Forelimb muscle (tissue), 1 donor: ENCODE results near the gene GGACT. TPM values are rescaled to one million over a fixed set of nuclear protein-coding genes. Genes with fewer than 3 reads are reported as not detected.
"Not testable (repeated sequence)": the region's sequence is repeated elsewhere in the genome, so short reads cannot be mapped to it uniquely, and the experiment has no call there.

Source experiments
- DNase-seq: peaks from one replicate; pipeline ENCODE4 v3.0.0-alpha.2; 2013; ENCODE audit warnings: low read depth
- polyA plus RNA-seq: library from polyadenylated mRNA; unstranded; fragments of 120-200 nt; gene quantifications from one replicate; pipeline ENCODE4 v1.2.1, GENCODE V29; 2013; ENCODE audit not compliant: insufficient read length

The GGACT gene
- polyA plus RNA-seq, 1 donor: 1.5 TPM

DNA sequence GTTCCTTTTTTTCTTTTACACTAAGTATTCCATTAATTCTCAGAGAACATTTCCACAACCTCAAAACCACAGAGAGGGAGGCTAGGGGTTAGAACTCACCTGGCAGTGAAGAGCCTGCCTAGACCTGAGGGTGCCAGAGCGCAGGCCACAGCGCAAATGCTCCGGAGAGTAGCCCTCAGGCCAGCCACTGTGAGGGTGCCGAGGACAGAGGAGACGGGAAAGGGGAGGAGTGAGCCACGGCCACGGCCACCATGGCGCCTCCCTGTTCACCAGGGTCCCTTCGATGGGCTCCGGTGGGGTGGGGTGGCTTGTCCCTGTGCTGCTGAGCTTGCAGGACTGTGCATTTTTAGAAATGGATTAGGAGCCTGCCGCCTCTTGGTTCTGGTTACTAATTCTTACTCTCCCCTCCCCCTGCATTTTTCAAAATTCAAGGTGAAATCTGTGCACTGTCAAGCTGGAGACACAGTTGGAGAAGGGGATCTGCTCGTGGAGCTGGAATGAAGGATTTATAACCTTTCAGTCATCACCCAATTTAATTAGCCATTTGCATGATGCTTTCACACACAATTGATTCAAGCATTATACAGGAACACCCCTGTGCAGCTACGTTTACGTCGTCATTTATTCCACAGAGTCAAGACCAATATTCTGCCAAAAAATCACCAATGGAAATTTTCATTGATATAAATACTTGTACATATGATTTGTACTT lies 58.8 kb downstream of the GGACT start:
- DNase-seq: no peak

DNA sequence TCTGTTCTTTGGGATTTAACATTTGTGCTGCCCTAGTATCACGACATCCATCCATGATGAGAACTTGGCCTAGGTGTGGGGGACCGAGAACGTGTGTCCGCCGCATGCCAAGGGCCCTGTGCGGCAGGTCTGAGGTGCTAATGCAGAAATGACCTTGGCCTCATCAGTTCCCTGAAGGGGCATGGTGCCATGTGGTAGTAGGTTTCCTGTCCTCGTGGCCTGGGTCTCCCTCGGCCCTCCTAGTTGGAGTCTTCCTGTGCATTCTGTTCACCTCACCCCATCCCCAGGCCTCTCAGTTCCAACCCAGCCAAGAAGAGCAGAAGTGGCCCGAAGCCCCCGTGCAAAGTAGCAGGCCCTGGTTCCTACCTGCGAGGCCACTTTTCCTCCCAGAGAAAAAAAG lies 59.8 kb downstream of the GGACT start:
- no peak for DNase-seq

DNA sequence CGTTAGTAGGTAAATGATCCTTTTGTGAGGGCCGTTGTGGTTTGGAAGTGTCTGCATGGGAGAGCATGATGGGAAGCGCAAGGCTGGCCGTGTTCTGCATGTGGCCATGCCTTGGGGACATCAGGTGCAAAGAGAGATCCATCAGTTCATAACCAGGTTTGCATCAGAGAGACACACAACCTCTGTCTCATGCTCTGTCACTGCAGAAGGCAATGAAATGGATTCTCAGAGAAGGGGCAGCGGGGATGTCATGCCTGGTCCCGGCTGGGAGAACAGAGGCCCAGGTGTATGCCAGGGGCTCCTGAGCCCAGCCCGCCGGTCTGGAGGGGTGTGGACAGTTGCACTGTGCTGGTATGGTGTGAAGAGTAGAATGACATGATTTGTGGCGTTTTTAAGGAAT lies 60.2 kb downstream of the GGACT start:
- DNase-seq: no peak

DNA sequence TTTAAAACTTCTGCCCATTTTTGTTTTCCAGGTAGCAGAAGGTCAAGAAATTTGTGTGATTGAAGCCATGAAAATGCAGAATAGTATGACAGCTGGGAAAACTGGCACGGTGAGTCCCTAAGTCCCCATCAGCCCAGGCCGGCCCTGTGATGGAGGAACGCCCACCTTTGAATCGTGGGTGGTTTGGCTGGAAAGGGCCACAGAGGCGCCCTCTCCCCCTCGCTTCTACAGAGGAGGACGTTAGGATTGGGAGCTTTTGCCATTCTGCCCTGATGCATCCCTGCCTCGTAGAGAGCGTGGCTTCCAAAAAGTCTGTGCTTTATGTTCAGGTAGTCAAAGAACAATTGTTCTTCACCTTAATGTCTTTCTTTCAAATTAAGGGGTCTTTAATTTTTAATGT lies 60.9 kb downstream of the GGACT start:
- no peak for DNase-seq

DNA sequence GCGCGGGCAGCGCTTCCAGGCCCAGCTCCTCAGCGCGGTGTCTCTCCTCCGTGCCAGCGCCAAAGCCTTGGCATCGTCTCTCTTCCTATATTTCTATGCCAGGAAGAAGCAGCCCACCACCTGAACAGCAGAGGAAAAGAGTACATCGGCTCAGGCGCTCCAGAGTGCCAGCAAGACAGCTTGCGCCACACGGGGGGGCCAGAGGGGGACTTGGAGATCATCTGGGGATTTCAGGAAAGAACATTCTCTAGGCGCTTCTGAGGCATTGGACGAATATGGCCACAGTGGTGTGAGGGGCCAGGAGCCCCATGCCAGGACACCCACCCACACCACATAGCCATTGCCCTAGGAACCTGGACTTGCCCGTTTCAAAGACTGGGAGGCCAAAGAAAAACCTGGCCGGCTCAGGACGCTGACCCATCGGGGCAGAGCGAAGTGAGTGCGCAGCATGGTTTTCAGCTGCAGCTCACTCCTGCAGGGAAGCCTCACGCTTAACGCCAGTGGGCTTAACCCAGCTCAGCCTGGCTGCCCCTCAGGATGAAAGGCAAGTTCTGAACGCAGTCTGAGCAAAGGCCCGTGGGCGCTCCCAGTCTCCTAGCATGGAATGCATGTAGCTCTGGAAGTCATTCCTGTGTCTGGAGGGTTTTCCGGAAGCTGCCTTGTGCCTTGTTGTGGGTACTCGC lies 62.1 kb downstream of the GGACT start:
- DNase-seq: no peak

DNA sequence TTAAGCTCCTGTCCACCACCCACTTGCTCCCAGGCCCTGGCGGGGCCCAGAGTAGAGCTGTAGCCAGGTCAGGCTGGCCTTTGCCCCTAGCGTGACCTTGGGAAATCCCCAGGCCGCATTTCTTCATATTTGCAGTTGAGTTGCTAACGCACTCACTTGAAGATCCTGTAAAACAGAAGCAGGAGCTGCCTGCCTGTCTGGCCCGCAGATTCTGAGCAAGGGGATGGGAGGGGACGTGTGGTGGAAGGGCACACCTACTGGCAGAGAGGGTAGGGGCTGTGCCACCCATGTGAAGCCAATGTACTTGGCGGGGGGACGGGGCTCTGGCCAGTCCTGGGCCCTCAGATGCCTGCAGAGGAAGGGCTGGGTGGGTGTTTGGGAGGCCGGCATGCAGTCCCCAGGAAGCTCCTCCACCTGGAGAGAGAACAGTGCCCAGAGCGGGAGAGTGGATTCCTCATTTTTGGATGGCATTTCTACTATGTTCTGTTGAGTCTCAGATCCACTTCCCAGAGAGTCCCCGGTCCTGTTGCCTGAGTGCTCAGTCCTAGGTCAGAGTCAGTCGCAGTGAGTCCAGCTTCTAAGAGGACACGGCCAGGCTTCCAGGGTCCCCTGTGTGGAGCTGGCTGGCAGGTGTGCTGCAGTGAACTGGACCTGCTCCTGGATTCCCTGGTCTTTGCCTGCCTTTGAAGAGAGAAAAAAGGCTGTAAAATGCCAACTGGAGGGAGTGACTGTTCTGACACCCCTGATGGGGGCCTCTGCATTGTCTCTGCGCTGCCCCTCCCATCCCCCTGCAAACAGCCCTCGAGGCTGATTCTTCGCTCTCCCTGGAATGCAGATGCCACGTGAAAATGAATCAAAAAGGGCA lies 62.9 kb downstream of the GGACT start:
- no peak for DNase-seq

DNA sequence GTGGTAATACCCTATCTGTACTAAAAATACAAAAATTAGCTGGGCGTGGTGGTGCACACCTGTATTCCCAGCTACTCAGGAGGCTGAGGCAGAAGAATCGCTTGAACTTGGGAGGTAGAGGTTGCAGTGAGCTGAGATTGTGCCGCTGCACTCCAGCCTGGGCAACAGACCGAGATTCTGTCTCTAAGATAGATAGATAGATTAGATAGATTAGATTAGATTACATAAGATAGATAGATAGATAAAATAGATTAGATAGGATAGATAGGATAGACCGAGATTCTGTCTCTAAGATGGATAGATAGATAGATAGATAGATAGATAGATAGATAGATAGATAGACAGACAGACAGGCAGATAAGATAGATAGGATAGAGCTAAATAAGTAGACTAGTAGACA lies 63.9 kb downstream of the GGACT start:
- not testable (repeated sequence) for DNase-seq

DNA sequence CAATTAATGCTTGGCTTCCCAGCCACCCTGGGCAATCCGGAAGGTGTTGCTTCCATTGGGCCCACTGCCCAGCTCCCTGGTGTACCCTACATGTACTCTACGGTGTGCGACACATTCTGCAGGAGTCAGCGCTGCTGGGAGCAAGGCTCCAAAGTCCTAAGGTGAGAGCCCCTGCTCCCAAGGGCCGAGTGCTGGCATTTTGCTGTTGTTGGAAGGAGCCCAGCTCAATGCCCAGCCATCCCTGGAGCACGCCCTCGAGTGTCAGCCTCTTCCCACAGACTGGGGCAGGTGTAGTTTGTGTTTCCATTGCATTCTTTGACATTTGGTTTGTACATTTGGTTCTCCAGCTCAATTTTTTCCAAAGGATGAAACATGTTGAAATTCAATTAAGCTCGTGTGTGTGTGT lies 64.6 kb downstream of the GGACT start:
- no peak for DNase-seq

DNA sequence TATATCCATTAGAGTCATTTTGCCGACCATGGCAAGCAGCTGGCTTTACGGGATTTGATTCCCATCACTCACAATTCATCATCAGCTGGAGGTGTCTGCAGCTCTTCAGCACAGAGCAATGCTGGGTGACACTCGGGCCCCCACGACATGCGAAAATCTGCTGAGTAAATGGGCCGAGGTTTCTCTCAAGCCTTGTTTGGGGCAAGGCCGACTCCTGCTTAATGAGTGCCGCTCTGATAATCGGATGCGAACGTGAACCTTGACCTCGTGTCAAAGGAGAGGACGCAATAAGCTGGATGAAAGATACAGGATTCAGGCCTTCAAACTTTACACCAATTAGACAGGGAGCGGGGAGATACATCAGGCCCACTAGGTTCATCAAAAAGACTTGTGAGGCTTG lies 65.2 kb downstream of the GGACT start:
- DNase-seq: no peak

DNA sequence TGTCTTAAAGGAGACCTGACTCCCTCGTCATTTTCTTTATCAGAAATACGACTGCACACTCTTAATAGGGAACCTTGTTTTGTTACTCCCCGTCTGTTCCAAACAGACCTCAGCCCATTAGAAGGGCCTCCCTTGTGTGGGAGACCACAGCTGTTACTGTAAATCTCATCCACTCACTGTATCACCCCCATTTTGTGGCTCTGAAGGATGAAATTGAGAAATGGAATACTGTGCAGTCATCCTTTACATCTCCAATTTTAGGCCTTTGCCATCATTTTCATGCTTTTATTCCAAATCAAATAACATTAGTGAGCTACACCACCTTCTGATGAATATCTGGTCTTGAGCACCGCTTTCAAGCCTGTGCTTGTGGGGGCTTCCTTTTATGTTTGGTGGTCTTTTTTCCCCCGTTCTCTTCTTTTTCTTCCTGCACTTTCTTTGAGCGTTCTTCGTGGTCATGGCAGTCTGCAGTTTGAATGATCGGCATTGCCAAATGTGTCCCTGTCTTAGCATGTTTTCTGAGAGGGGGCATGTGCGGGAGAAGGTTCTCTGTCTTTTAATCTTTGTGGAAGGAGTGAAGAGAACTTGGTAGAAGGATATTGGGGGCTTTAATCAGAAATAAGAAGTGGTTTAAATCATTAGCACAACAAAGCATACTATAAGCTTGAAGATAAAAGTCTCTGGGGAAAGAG lies 65.8 kb downstream of the GGACT start:
- DNase-seq: no peak

DNA sequence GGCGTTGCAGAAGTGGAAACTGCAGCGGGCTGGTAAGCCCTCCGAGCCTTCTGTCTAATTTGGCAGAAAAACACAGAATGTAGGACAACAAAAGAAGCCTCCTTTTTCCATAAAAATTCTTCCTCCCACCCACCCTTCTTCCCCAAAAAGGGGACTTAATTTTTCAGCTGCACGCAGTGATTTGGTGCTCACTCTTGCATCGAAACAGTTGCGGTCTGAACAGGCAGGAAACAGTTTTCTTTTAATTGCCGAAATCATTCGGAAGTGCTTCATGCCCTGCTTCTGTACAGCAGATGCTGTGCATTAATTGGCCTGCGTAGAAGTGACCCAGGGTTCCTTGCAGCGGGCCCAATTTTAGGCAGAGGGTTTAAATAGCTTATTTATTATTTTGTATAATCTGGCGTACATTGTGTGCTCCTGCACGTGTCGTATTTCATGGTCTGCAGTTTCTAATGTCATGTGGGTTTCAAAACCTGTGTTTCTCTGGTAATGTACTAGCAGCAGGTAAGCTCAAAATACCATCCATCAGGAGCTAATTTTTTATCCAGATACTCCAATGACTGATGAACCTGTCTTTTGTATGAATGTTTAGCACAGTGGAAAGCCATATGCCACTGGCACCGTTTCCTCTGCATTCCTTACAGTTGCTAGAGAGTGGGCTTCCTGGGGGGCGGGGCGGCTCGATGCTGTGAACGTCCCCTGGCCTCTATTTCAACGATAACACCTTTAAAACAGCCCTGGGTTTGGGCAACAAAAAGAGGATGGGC lies 66.6 kb downstream of the GGACT start:
- DNase-seq: no peak

DNA sequence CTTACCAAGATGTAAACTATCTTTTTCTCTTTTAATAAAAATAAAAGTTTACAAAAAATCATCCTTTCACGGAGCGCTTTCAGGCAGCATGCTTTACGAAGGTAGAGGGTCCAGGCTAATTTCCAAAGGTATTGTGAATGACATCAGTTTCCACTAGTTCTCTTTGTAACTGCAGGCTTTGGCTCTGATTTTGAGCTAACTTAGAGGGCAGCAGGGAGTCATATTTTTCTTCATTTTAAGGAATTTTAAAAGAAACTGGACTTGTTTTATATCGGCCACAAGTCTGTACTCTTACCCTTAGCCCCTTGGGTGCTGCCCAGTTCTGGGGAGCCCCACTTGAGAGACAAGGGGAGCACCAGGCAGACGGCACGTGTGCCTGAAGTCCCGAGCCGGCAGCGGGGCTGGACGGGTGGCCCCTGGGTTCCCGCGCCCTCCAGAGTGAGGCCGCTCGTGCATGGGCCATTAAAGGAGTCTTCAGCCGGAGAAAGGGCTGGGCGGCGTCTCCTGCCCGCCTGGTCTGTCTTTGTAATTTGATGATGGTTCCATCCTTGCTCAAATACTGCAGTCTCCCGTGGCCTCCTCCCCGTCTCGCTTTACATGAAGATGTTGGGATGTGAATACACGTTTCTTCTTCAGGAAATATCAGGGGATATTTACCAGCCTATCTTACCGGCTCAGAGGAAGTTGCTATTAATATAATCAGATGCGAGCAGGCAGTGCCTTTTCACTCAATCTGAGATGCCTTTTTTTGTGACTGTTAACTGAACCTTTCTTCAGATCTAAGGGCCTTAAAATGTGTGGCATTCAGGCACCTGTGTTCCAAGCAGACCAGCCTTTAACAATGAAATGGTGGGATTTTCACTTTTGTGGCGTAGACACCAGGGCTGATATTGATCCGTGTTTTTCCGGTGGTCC lies 67.4 kb downstream of the GGACT start:
- DNase-seq: no peak

DNA sequence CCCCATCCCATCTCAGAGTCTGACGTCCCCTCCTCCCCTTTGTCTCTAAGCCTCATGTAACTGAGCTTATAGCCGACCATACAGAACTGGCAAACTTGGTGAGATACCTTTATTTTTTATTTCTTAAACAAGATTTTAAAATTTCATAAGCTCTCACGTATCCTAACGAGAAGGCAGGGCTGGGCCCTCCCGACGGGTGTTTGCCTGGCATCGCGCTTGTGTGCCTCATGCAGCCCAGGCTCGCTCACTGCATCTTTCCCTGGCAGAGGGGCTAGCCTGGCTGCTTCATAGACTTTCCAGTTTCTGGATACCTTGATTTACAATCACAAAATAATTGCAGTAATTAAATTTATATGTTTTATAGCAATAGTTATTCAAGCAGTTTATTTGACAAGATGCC lies 69.0 kb downstream of the GGACT start:
- no peak for DNase-seq

DNA sequence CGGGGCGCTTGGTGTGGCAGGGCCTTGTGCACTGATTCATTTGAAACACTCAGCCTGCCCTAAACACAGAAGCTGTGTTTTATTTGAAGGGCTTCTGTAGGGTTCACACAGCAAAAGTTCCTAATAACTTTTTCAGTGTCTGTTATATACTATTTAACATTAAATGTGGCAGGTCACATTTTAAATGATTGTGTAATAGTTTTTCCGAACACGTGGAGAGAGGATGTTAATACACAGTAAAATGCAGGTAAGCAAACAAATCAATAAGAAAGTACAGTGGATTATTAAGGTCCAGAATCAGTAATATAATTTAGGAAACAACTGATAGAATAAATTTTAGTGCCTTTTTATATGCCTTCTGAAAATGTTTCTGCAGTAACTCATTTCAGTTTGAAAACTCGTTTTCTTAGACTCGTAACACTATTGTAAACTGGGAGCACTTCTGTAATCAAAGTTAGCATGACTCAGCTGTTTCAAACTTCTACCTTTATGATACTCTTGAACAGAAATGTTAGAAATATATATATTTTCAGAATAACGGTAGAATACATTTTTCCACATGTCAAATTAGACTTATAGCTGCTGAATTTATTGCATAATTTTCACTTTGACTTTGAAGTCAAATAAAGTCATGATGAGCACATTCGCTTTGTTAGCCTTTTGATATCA lies 70.1 kb downstream of the GGACT start:
- no peak for DNase-seq

DNA sequence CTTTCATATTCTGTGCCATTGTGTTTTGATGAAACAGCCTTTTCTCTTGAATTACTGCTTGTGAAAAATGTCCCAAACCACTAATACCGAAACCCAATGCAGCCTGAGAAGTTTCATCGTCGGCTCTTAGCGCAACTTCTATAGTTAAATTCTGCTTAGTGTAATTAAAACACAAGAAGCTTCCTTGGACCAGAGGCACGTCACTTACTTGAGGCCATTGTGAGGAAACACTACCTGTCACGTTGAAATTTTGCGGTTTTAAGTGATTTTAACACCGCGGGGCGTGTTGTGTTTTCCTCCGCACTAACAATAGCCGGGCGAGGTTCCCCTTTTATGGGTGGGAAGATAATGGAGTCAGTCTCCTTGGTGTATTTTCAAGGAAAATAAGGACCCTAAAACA lies 70.9 kb downstream of the GGACT start:
- DNase-seq: no peak

DNA sequence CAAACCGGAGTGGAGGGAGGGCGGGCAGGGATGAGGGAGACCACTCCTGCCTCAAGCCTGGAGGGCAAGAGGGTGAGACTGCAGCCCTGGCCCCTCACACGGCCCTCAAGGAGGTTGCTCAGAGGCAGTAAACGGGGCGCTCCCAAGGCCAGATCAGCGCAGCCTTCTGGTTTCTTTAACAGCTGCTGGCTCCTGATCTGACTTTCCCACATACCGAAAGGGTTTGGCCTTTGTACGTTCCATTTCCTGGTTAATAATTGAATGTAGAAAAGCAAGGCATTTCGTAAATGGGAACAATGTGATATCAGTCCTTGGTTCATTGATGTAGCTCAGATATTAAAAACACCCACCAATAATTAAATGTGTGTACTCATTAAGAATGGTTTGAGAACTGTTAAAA lies 71.5 kb downstream of the GGACT start:
- no peak for DNase-seq

DNA sequence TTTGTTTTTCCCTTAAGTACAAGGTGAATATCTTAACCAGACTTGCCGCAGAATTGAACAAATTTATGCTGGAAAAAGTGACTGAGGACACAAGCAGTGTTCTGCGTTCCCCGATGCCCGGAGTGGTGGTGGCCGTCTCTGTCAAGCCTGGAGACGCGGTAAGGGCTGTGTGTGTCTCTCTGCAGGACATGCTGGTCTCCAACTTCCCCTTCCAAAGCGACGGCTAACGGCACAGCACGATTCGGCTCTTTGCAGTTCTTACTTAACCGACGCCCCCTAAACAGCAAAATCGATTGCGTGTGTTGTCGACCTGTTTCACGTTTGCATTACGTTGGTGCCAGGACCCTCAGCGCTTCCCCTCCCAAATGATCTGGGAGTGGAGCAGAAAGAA lies 73.2 kb downstream of the GGACT start:
- DNase-seq: no peak

DNA sequence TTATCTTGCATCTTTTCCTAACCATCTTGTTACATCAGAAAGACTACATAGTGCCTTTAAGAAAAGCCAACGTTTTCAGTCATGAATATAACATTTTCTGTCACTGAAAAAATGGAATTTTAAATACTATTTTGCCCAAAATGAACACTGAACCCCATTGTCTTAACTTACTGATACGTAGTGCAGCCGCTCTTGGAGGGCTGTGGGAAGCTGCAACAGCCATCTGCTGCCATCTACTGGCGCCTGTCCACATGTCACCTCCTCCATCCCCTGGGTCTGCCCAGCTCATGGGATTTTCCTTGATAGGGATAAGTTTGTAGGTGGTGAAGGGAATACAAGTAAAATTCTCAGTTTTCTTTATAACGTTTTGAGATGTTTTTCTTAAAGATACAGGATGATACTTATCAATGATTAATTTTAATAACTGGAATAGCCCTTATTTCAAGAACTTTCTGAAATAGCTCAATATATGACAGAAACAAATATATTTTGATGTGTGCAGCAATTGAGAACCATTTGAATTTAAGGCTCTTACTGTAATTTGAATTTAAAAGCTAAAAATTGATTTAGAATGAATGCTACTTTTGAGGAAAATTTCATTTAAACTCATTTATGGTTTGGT lies 73.7 kb downstream of the GGACT start:
- no peak for DNase-seq

DNA sequence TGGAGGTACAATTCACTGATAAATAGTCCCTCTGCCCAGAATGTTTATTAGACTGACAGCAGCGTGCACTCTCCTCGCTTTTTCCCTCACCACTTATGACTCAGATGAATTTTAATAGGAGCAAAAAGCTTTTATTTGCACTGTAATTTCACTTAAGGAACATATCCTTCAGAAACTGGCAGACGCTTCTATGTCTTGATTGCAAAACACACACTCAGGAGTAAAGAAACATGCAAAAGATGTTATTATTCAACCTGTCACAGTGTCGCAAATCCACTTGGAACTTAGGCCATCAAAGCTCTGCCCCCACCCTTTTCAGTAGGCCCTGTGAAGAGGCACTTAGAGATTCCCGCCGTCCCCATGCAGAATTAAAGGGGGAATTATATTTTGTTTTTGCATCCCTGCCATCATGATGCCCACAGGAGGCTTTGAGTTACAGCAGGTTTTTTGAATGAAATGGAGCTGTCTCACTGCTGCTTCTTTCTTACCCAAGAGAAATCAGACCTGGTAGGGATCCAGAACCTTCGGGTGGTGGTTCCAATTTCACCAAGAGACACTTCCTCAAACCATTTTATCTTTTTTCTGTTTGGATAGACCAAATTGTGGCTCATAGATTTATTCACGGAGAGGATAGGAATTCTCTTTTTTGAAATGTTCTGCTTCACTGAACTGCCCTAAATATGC lies 74.5 kb downstream of the GGACT start:
- no peak for DNase-seq
